Parathyroid adenoma (tissue), 2 donors: ENCODE measurements around the gene RUNX3.
A peak's percentile ranks its signal among the peaks of the same experiment; 100 is the strongest.
"Not testable (repeated sequence)": the region's sequence is repeated elsewhere in the genome, so short reads cannot be mapped to it uniquely, and the experiment has no call there.

Experiments used
- H2AFZ ChIP-seq: fragments of 300-600 bp; sonication (generic); one replicate; pipeline ENCODE4 v1.7.0; 2017; ENCODE audit warnings: antibody characterized with exemption, mild to moderate bottlenecking
- H3K27ac ChIP-seq: fragments of 300-600 bp; sonication (generic); one replicate; pipeline ENCODE4 v1.7.0; 2017
- H3K27me3 ChIP-seq: fragments of 300-600 bp; sonication (generic); one replicate; pipeline ENCODE4 v1.7.0; 2017; ENCODE audit warnings: low read length; ENCODE audit not compliant: control insufficient read depth, insufficient read depth
- H3K36me3 ChIP-seq: fragments of 300-600 bp; sonication (generic); one replicate; pipeline ENCODE4 v1.7.0; 2017; ENCODE audit warnings: low read length; ENCODE audit not compliant: control insufficient read depth, insufficient read depth
- H3K4me1 ChIP-seq: fragments of 300-600 bp; sonication (generic); one replicate; pipeline ENCODE4 v1.7.0; 2017; ENCODE audit warnings: control low read depth
- H3K4me2 ChIP-seq: fragments of 300-600 bp; sonication (generic); one replicate; pipeline ENCODE4 v1.7.0; 2017; ENCODE audit warnings: low read length
- H3K4me3 ChIP-seq: fragments of 300-600 bp; sonication (generic); one replicate; pipeline ENCODE4 v1.7.0; 2017; ENCODE audit warnings: low read depth, low read length
- H3K79me2 ChIP-seq: fragments of 300-600 bp; sonication (generic); one replicate; pipeline ENCODE4 v1.7.0; 2017; ENCODE audit warnings: control low read depth
- H3K9ac ChIP-seq: fragments of 300-600 bp; sonication (generic); one replicate; pipeline ENCODE4 v1.7.0; 2017; ENCODE audit warnings: mild to moderate bottlenecking
- H3K9me3 ChIP-seq: fragments of 300-600 bp; sonication (generic); one replicate; pipeline ENCODE4 v1.7.0; 2017; ENCODE audit warnings: low read length; ENCODE audit not compliant: control insufficient read depth
- TF ChIP-seq, protein P1 (sequence below): fragments of 300-600 bp; sonication (generic); IDR thresholded peaks from one replicate; pipeline ENCODE4 v1.7.0; 2017; ENCODE audit warnings: antibody characterized with exemption, mild to moderate bottlenecking
- donor health status: primary hyperparathyroidism.

Gene RUNX3

DNA sequence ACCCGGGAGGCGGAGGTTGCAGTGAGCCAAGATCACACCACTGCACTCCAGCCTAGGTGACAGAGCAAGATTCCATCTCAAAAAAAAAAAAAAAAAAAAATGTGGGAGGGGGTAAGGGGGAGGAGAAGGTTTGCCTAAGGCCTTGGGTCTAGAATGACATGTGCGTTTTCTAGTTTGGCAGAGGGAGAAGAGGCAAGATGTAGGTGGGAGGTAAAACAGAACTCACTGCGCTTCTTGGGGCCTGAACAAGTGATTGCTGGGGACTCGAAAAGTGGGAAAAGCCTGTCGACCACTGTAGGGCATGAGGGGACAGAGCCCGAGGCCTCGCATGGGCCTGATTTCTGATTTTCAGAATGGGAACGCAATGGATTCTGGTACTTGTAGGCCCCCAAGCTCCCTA is 19.9 kb downstream of the RUNX3 start:
- TF ChIP-seq, protein P1, sequence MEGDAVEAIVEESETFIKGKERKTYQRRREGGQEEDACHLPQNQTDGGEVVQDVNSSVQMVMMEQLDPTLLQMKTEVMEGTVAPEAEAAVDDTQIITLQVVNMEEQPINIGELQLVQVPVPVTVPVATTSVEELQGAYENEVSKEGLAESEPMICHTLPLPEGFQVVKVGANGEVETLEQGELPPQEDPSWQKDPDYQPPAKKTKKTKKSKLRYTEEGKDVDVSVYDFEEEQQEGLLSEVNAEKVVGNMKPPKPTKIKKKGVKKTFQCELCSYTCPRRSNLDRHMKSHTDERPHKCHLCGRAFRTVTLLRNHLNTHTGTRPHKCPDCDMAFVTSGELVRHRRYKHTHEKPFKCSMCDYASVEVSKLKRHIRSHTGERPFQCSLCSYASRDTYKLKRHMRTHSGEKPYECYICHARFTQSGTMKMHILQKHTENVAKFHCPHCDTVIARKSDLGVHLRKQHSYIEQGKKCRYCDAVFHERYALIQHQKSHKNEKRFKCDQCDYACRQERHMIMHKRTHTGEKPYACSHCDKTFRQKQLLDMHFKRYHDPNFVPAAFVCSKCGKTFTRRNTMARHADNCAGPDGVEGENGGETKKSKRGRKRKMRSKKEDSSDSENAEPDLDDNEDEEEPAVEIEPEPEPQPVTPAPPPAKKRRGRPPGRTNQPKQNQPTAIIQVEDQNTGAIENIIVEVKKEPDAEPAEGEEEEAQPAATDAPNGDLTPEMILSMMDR: no peak
- Histone ChIP-seq H3K4me1 (no peaks in the 10 kb centered on the region), H3K4me3 (no peak overlapping the region), H3K9ac (no peak overlapping the region), H3K27ac (no peak overlapping the region), H3K79me2 (no peaks in the 10 kb centered on the region), H3K36me3 (no peaks in the 10 kb centered on the region), H3K27me3 (no peaks in the 10 kb centered on the region), H3K4me2 (no peak overlapping the region), H2AFZ (no peak overlapping the region), H3K9me3 (no peaks in the 10 kb centered on the region)

DNA sequence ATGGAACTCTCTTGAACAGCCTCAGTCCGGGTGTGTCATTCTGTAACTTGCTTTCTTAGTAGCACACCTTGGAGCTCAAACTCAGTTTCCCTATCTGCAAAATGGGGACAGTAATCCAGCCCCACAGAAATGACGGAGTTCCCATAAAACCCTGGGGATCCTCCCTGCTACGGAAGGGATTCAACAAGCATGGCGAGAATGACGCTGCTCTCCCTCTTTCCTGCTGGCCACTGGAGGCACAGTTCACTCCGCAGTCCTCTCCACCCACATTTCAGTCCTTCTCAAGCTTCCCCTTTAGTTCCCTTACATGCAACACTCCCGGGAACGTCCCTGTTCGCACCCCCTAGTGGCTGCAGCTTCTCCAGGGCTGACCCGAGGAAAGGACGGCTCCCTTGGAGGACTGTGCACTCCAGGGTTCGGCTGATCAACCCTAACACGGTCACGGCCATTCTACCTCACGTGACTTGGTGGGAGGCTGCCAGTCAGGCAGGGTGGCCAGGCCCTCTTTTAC is 20.6 kb downstream of the RUNX3 start:
- no peak overlapping the region for H3K4me3 ChIP-seq
- no peak overlapping the region for H3K9ac ChIP-seq
- TF ChIP-seq, protein P1: peak; percentile 10
- no peaks in the 10 kb centered on the region for H3K79me2 ChIP-seq
- H3K4me2 ChIP-seq: no peak overlapping the region
- no peak overlapping the region for H3K27ac ChIP-seq
- H3K36me3 ChIP-seq: no peaks in the 10 kb centered on the region
- H3K4me1 ChIP-seq: no peaks in the 10 kb centered on the region
- H2AFZ ChIP-seq: no peak overlapping the region
- H3K27me3 ChIP-seq: no peaks in the 10 kb centered on the region
- H3K9me3 ChIP-seq: no peaks in the 10 kb centered on the region

DNA sequence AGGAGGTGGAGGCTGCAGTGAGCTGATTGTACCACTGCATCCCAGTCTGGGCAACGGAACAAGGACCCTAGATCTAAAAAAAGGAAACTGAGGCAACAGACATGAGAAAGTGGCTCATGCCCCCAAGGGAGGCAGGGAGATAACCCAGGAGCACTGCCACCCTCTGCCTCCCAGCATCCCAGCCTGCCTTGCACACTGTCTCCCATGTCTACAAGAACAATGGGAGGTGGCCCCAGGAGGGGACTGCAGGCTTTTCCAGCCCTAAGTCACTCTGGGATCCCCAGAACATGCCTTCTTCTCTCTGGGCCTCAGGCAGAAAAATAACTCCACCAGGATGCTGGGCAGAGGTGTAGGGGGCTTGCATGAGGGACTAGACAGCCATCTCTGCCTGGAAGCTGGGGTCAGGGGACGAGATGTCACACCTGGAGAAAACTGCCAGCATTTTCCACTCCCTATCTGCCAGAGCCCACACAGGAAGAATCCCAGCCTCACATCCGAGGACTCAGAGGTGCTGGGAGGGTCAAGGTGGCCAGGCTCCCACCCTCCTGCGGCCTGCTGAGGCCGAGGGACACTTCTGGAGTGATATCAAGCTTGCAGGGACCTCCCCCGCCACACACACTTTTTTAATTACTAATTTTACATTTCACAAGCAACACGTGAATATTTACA is 21.4 kb downstream of the RUNX3 start:
- Histone ChIP-seq H3K36me3 (no peaks in the 10 kb centered on the region), H3K4me1 (no peaks in the 10 kb centered on the region), H3K4me3 (no peak overlapping the region), H3K27ac (no peak overlapping the region), H3K27me3 (no peaks in the 10 kb centered on the region), H3K4me2 (no peak overlapping the region), H3K79me2 (no peaks in the 10 kb centered on the region), H3K9me3 (no peaks in the 10 kb centered on the region), H3K9ac (no peak overlapping the region), H2AFZ (no peak overlapping the region)
- TF ChIP-seq, protein P1: no peak

DNA sequence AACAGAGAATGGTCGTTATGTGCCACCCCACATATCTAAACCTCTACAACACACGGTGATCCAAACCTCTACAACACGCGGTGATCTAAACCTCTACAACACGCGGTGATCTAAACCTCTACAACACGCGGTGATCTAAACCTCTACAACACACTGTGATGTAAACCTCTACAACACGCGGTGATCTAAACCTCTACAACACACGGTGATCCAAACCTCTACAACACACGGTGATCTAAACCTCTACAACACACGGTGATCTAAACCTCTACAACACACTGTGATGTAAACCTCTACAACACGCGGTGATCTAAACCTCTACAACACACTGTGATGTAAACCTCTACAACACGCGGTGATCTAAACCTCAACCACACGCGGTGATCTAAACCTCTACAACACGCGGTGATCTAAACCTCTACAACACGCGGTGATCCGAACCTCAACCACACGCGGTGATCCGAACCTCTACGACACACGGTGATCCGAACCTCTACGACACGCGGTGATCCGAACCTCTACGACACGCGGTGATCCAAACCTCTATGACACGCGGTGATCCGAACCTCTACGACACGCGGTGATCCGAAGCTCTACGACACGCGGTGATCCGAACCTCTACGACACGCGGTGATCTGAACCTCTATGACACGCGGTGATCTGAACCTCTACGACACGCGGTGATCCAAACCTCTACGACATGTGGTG is 22.3 kb downstream of the RUNX3 start:
- not testable (repeated sequence) for H3K27me3 ChIP-seq, H3K4me2 ChIP-seq, H3K36me3 ChIP-seq, H3K9ac ChIP-seq, H3K79me2 ChIP-seq, H3K4me3 ChIP-seq, H2AFZ ChIP-seq, H3K27ac ChIP-seq, H3K4me1 ChIP-seq, H3K9me3 ChIP-seq

DNA sequence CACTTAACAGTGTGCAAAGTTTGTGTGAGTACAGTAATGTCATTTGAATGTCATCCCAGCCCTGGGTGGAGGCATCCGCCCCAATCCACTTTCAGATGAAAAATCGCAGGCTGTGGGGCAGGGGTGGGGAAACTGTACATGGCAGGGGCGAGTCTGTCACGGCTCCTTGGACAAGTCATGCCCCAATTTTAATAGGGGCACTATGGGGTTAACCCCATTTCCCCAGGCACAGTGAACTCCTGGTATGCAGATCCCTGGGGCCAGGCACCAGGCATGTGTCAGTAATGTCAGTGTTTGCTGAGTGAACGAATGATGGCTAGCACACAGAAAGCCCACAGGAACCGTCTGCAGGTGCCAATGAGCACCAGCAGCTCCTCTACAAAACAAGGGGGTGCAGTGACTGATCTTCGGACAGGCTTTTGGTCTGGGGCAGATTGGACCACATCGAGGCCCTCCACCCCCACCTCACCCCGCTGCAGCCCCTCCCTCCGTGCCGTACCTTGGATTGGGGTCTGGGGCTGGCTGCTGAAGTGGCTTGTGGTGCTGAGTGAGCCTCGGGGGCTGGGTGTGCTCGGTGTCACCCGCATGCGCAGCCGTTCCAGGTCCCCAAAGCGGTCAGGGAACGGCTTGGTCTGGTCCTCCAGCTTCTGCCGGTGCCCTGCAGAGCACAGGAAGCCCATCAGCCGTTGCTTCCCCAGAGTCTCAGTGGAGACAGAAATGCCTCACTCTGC is 23.2 kb downstream of the RUNX3 start:
- Histone ChIP-seq H3K27me3 (no peaks in the 10 kb centered on the region), H3K36me3 (no peaks in the 10 kb centered on the region), H3K4me3 (no peak overlapping the region), H3K27ac (no peak overlapping the region), H3K79me2 (no peaks in the 10 kb centered on the region), H3K4me1 (no peaks in the 10 kb centered on the region), H3K9me3 (no peaks in the 10 kb centered on the region), H2AFZ (no peak overlapping the region), H3K9ac (no peak overlapping the region), H3K4me2 (no peak overlapping the region)
- TF ChIP-seq, protein P1: no peak
